ENCODE results near the gene SPPL2B.

The SPPL2B gene

GRCh38 chr19:2324220-2324948 lies 4.1 kb upstream of the SPPL2B start:
- no peak for DNase-seq (ENCODE audit: low read depth)

- no peak for DNase-seq (ENCODE audit: low read depth)
Observed at GRCh38 chr19:2325281-2326046, 3.0 kb upstream of the SPPL2B start.

- no peak for DNase-seq (ENCODE audit: low read depth)
Observed at GRCh38 chr19:2326699-2327360, 1.7 kb upstream of the SPPL2B start.

- no peak for DNase-seq (ENCODE audit: low read depth)
Observed at GRCh38 chr19:2327773-2328400, 597 bp upstream of the SPPL2B start.

GRCh38 chr19:2329149-2329478 lies 630 bp downstream of the SPPL2B start:
- no peak for DNase-seq (ENCODE audit: low read depth)

GRCh38 chr19:2329501-2329916 lies 1.0 kb downstream of the SPPL2B start:
- DNase-seq (ENCODE audit: low read depth): no peak

GRCh38 chr19:2330255-2330631 lies 1.8 kb downstream of the SPPL2B start:
- no peak for DNase-seq (ENCODE audit: low read depth)

- DNase-seq (ENCODE audit: low read depth): no peak
Observed at GRCh38 chr19:2330632-2331284, 2.3 kb downstream of the SPPL2B start.

- DNase-seq (ENCODE audit: low read depth): no peak
Observed at GRCh38 chr19:2331601-2332246, 3.2 kb downstream of the SPPL2B start.

GRCh38 chr19:2332341-2333026 lies 4.0 kb downstream of the SPPL2B start:
- no peak for DNase-seq (ENCODE audit: low read depth)

GRCh38 chr19:2333027-2333806 lies 4.7 kb downstream of the SPPL2B start:
- DNase-seq (ENCODE audit: low read depth): no peak

GRCh38 chr19:2333807-2334211 lies 5.3 kb downstream of the SPPL2B start:
- DNase-seq (ENCODE audit: low read depth): no peak

GRCh38 chr19:2334426-2334825 lies 5.9 kb downstream of the SPPL2B start:
- no peak for DNase-seq (ENCODE audit: low read depth)

- DNase-seq (ENCODE audit: low read depth): no peak
Observed at GRCh38 chr19:2334986-2335846, 6.7 kb downstream of the SPPL2B start.

- DNase-seq (ENCODE audit: low read depth): no peak
Observed at GRCh38 chr19:2335848-2336247, 7.4 kb downstream of the SPPL2B start.

GRCh38 chr19:2336528-2337328 lies 8.2 kb downstream of the SPPL2B start:
- no peak for DNase-seq (ENCODE audit: low read depth)

- DNase-seq (ENCODE audit: low read depth): no peak
Observed at GRCh38 chr19:2337329-2337707, 8.8 kb downstream of the SPPL2B start.

- no peak for DNase-seq (ENCODE audit: low read depth)
Observed at GRCh38 chr19:2338055-2338615, 9.7 kb downstream of the SPPL2B start.

All from stimulated activated CD8-positive, alpha-beta memory T cell treated with anti-CD3 and anti-CD28 coated beads, Interleukin-15, amount 100 ng/mL, for 24 hours (primary cell).